ENCODE results near the gene LRRC47. TPM values are rescaled to one million over a fixed set of nuclear protein-coding genes. Genes with fewer than 3 reads are reported as not detected.
A peak's percentile ranks its signal among the peaks of the same experiment; 100 is the strongest.

Gene LRRC47
- polyA plus RNA-seq, result 10 to 100 TPM; 10.4 to 17.8 TPM

GRCh38 chr1:3796215-3797061 is at the start of gene LRRC47:
Gene LRRC47, minus strand, starts transcription at chr1:3796498. Its CDS starts 22 bp downstream, at chr1:3796476.
- WGBS, 2 donors, result 3% methylated on average over 38 to 60 of the region's 60 CpGs
- H3K4me3 ChIP-seq (ENCODE audit: low read depth in 1 of 2, low read length in 2 of 2), result peak within 1 kb of the TSS; percentile 74 to 97
- H3K27ac ChIP-seq (ENCODE audit: low read depth in 2 of 2, low read length in 1 of 2), result peak within 1 kb of the TSS; percentile 48 to 72
- peaks cover 0 to 3% of the 10 kb centered on the region in 2 donors for H3K9me3 ChIP-seq (ENCODE audit: control insufficient read depth in 2 of 2, insufficient read depth in 1 of 2, low read depth in 1 of 2, low read length in 1 of 2)
- H3K27me3 ChIP-seq (ENCODE audit: control insufficient read depth in 1 of 2, insufficient read depth in 2 of 2, low read length in 2 of 2), result no peaks in the 10 kb centered on the region
- peaks cover 3 to 6% of the 10 kb centered on the region in 2 donors for H3K4me1 ChIP-seq (ENCODE audit: control insufficient read depth in 2 of 2, insufficient read depth in 2 of 2, low read length in 1 of 2)
- H3K36me3 ChIP-seq (ENCODE audit: control insufficient read depth in 2 of 2, insufficient read depth in 2 of 2, low read length in 1 of 2), result no peaks in the 10 kb centered on the region

GRCh38 chr1:3842912-3843311 is 46.6 kb upstream of the LRRC47 start:
- Histone ChIP-seq H3K9me3 (ENCODE audit: control insufficient read depth in 2 of 2, insufficient read depth in 1 of 2, low read depth in 1 of 2, low read length in 1 of 2) (peaks cover 0 to 6% of the 10 kb centered on the region in 2 donors), H3K36me3 (ENCODE audit: control insufficient read depth in 2 of 2, insufficient read depth in 2 of 2, low read length in 1 of 2) (peaks cover 15 to 17% of the 10 kb centered on the region in 2 donors), H3K4me1 (ENCODE audit: control insufficient read depth in 2 of 2, insufficient read depth in 2 of 2, low read length in 1 of 2) (no peaks in the 10 kb centered on the region), H3K4me3 (ENCODE audit: low read depth in 1 of 2, low read length in 2 of 2) (no peak overlapping the region), H3K27ac (ENCODE audit: low read depth in 2 of 2, low read length in 1 of 2) (no peak overlapping the region), H3K27me3 (ENCODE audit: control insufficient read depth in 1 of 2, insufficient read depth in 2 of 2, low read length in 2 of 2) (no peaks in the 10 kb centered on the region)
- 92 to 96% methylated on average over 9 of the region's 9 CpGs for WGBS, 2 donors

GRCh38 chr1:3841491-3841890 is 45.2 kb upstream of the LRRC47 start:
- H3K36me3 ChIP-seq (ENCODE audit: control insufficient read depth in 2 of 2, insufficient read depth in 2 of 2, low read length in 1 of 2), result peaks cover 23 to 25% of the 10 kb centered on the region in 2 donors
- no peaks in the 10 kb centered on the region for H3K27me3 ChIP-seq (ENCODE audit: control insufficient read depth in 1 of 2, insufficient read depth in 2 of 2, low read length in 2 of 2)
- no peak overlapping the region for H3K4me3 ChIP-seq (ENCODE audit: low read depth in 1 of 2, low read length in 2 of 2)
- 96 to 97% methylated on average over 7 of the region's 7 CpGs for WGBS, 2 donors
- no peaks in the 10 kb centered on the region for H3K4me1 ChIP-seq (ENCODE audit: control insufficient read depth in 2 of 2, insufficient read depth in 2 of 2, low read length in 1 of 2)
- H3K9me3 ChIP-seq (ENCODE audit: control insufficient read depth in 2 of 2, insufficient read depth in 1 of 2, low read depth in 1 of 2, low read length in 1 of 2), result peaks cover 0 to 10% of the 10 kb centered on the region in 2 donors
- no peak overlapping the region for H3K27ac ChIP-seq (ENCODE audit: low read depth in 2 of 2, low read length in 1 of 2)

- WGBS, 2 donors, result 96% methylated on average over 11 of the region's 11 CpGs
- no peaks in the 10 kb centered on the region for H3K27me3 ChIP-seq (ENCODE audit: control insufficient read depth in 1 of 2, insufficient read depth in 2 of 2, low read length in 2 of 2)
- no peak overlapping the region for H3K27ac ChIP-seq (ENCODE audit: low read depth in 2 of 2, low read length in 1 of 2)
- no peaks in the 10 kb centered on the region for H3K4me1 ChIP-seq (ENCODE audit: control insufficient read depth in 2 of 2, insufficient read depth in 2 of 2, low read length in 1 of 2)
- peaks cover 0 to 10% of the 10 kb centered on the region in 2 donors for H3K9me3 ChIP-seq (ENCODE audit: control insufficient read depth in 2 of 2, insufficient read depth in 1 of 2, low read depth in 1 of 2, low read length in 1 of 2)
- no peak overlapping the region for H3K4me3 ChIP-seq (ENCODE audit: low read depth in 1 of 2, low read length in 2 of 2)
- peaks cover 30 to 32% of the 10 kb centered on the region in 2 donors for H3K36me3 ChIP-seq (ENCODE audit: control insufficient read depth in 2 of 2, insufficient read depth in 2 of 2, low read length in 1 of 2)
Observed at GRCh38 chr1:3838788-3839187, 42.5 kb upstream of the LRRC47 start.

GRCh38 chr1:3837685-3838084 is 41.4 kb upstream of the LRRC47 start:
- Histone ChIP-seq H3K36me3 (ENCODE audit: control insufficient read depth in 2 of 2, insufficient read depth in 2 of 2, low read length in 1 of 2) (peaks cover 30 to 32% of the 10 kb centered on the region in 2 donors), H3K4me1 (ENCODE audit: control insufficient read depth in 2 of 2, insufficient read depth in 2 of 2, low read length in 1 of 2) (no peaks in the 10 kb centered on the region)

GRCh38 chr1:3837200-3837599 is 40.9 kb upstream of the LRRC47 start:
- 98 to 100% methylated on average over 6 of the region's 6 CpGs for WGBS, 2 donors
- peaks cover 30 to 34% of the 10 kb centered on the region in 2 donors for H3K36me3 ChIP-seq (ENCODE audit: control insufficient read depth in 2 of 2, insufficient read depth in 2 of 2, low read length in 1 of 2)
- no peak overlapping the region for H3K27ac ChIP-seq (ENCODE audit: low read depth in 2 of 2, low read length in 1 of 2)
- peaks cover 0 to 10% of the 10 kb centered on the region in 2 donors for H3K9me3 ChIP-seq (ENCODE audit: control insufficient read depth in 2 of 2, insufficient read depth in 1 of 2, low read depth in 1 of 2, low read length in 1 of 2)
- H3K27me3 ChIP-seq (ENCODE audit: control insufficient read depth in 1 of 2, insufficient read depth in 2 of 2, low read length in 2 of 2), result no peaks in the 10 kb centered on the region
- H3K4me1 ChIP-seq (ENCODE audit: control insufficient read depth in 2 of 2, insufficient read depth in 2 of 2, low read length in 1 of 2), result no peaks in the 10 kb centered on the region
- H3K4me3 ChIP-seq (ENCODE audit: low read depth in 1 of 2, low read length in 2 of 2), result no peak overlapping the region

More at GRCh38 chr1:3837685-3838084, 41.4 kb upstream of the LRRC47 start:
- WGBS, 2 donors, result 94 to 96% methylated on average over 1 of the region's 1 CpG
- H3K9me3 ChIP-seq (ENCODE audit: control insufficient read depth in 2 of 2, insufficient read depth in 1 of 2, low read depth in 1 of 2, low read length in 1 of 2), result peaks cover 0 to 10% of the 10 kb centered on the region in 2 donors
- H3K4me3 ChIP-seq (ENCODE audit: low read depth in 1 of 2, low read length in 2 of 2), result no peak overlapping the region
- H3K27me3 ChIP-seq (ENCODE audit: control insufficient read depth in 1 of 2, insufficient read depth in 2 of 2, low read length in 2 of 2), result no peaks in the 10 kb centered on the region
- H3K27ac ChIP-seq (ENCODE audit: low read depth in 2 of 2, low read length in 1 of 2), result no peak overlapping the region

GRCh38 chr1:3836421-3836820 is 40.1 kb upstream of the LRRC47 start:
- peaks cover 30 to 38% of the 10 kb centered on the region in 2 donors for H3K36me3 ChIP-seq (ENCODE audit: control insufficient read depth in 2 of 2, insufficient read depth in 2 of 2, low read length in 1 of 2)
- H3K27me3 ChIP-seq (ENCODE audit: control insufficient read depth in 1 of 2, insufficient read depth in 2 of 2, low read length in 2 of 2), result no peaks in the 10 kb centered on the region
- H3K9me3 ChIP-seq (ENCODE audit: control insufficient read depth in 2 of 2, insufficient read depth in 1 of 2, low read depth in 1 of 2, low read length in 1 of 2), result peaks cover 0 to 10% of the 10 kb centered on the region in 2 donors
- no peak overlapping the region for H3K27ac ChIP-seq (ENCODE audit: low read depth in 2 of 2, low read length in 1 of 2)
- no peak overlapping the region for H3K4me3 ChIP-seq (ENCODE audit: low read depth in 1 of 2, low read length in 2 of 2)
- 96% methylated on average over 10 to 11 of the region's 11 CpGs for WGBS, 2 donors
- no peaks in the 10 kb centered on the region for H3K4me1 ChIP-seq (ENCODE audit: control insufficient read depth in 2 of 2, insufficient read depth in 2 of 2, low read length in 1 of 2)

GRCh38 chr1:3834701-3835100 is 38.4 kb upstream of the LRRC47 start:
- no peak overlapping the region for H3K27ac ChIP-seq (ENCODE audit: low read depth in 2 of 2, low read length in 1 of 2)
- no peak overlapping the region for H3K4me3 ChIP-seq (ENCODE audit: low read depth in 1 of 2, low read length in 2 of 2)
- no peaks in the 10 kb centered on the region for H3K4me1 ChIP-seq (ENCODE audit: control insufficient read depth in 2 of 2, insufficient read depth in 2 of 2, low read length in 1 of 2)
- no peaks in the 10 kb centered on the region for H3K27me3 ChIP-seq (ENCODE audit: control insufficient read depth in 1 of 2, insufficient read depth in 2 of 2, low read length in 2 of 2)
- WGBS, 2 donors, result 93 to 95% methylated on average over 10 of the region's 10 CpGs
- H3K36me3 ChIP-seq (ENCODE audit: control insufficient read depth in 2 of 2, insufficient read depth in 2 of 2, low read length in 1 of 2), result peaks cover 24 to 40% of the 10 kb centered on the region in 2 donors
- H3K9me3 ChIP-seq (ENCODE audit: control insufficient read depth in 2 of 2, insufficient read depth in 1 of 2, low read depth in 1 of 2, low read length in 1 of 2), result peaks cover 0 to 10% of the 10 kb centered on the region in 2 donors

- no peaks in the 10 kb centered on the region for H3K9me3 ChIP-seq (ENCODE audit: control insufficient read depth in 2 of 2, insufficient read depth in 1 of 2, low read depth in 1 of 2, low read length in 1 of 2)
- no peaks in the 10 kb centered on the region for H3K27me3 ChIP-seq (ENCODE audit: control insufficient read depth in 1 of 2, insufficient read depth in 2 of 2, low read length in 2 of 2)
- WGBS, 2 donors, result 78 to 84% methylated on average over 6 of the region's 6 CpGs
- no peaks in the 10 kb centered on the region for H3K4me1 ChIP-seq (ENCODE audit: control insufficient read depth in 2 of 2, insufficient read depth in 2 of 2, low read length in 1 of 2)
- no peak overlapping the region for H3K27ac ChIP-seq (ENCODE audit: low read depth in 2 of 2, low read length in 1 of 2)
- no peak overlapping the region for H3K4me3 ChIP-seq (ENCODE audit: low read depth in 1 of 2, low read length in 2 of 2)
- peaks cover 13 to 38% of the 10 kb centered on the region in 2 donors for H3K36me3 ChIP-seq (ENCODE audit: control insufficient read depth in 2 of 2, insufficient read depth in 2 of 2, low read length in 1 of 2)
Observed at GRCh38 chr1:3831689-3832088, 35.4 kb upstream of the LRRC47 start.

All from esophagus (tissue), 2 donors.